VCaP (cell line): ENCODE results near the gene SCARB2.
A peak's percentile ranks its signal among the peaks of the same experiment; 100 is the strongest.

ENCODE experiments used
- H3K27ac ChIP-seq: fragments of 450-650 bp; 2 replicates; pipeline ENCODE4 v1.5.1; 2017
- TF ChIP-seq, protein P1 (sequence below): fragments of 450-650 bp; conservative IDR thresholded peaks from 2 replicates; pipeline ENCODE4 v1.5.1; 2017; ENCODE audit warnings: mild to moderate bottlenecking, moderate library complexity

The SCARB2 gene

DNA sequence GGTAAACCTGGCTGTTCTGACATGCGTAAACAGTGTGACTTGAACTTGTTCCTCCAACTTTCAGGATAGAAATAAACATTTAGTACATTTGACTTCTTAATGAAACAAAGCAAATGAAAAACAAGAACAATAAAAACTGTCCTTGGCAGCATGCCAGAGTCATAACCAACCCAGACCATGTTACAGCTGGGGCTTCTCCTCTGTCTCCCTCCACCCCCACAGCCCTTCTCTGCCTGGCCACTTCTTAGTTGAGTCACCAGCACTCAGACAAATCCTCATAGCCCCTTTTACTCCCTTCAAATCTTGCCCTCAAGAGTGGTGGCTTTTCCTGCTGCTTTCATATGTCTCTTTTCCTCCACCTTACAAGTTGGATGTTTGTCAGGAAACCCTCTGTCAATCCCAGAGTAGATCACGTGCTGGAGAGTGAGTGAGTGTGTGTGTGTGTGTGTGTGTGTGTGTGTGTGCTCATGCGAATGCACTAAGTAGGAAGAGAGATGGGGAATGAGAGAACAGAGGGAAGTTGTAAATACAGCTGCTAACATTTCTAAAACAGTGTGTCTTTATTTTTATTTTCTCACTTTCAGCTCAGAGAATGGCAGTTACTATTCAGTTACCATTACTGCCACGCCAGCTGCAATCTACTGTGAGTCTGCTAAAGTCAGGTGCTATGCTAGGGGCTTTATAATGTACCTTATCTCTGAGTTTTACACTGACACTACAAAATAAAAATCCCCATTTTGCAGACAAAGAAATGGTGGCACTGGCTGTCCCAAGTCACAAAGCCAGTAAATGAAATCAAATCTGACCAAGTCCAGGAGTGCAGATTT, 15.0 kb downstream of the SCARB2 start:
- peak overlapping the region; percentile 98 for H3K27ac ChIP-seq
- TF ChIP-seq, protein P1, sequence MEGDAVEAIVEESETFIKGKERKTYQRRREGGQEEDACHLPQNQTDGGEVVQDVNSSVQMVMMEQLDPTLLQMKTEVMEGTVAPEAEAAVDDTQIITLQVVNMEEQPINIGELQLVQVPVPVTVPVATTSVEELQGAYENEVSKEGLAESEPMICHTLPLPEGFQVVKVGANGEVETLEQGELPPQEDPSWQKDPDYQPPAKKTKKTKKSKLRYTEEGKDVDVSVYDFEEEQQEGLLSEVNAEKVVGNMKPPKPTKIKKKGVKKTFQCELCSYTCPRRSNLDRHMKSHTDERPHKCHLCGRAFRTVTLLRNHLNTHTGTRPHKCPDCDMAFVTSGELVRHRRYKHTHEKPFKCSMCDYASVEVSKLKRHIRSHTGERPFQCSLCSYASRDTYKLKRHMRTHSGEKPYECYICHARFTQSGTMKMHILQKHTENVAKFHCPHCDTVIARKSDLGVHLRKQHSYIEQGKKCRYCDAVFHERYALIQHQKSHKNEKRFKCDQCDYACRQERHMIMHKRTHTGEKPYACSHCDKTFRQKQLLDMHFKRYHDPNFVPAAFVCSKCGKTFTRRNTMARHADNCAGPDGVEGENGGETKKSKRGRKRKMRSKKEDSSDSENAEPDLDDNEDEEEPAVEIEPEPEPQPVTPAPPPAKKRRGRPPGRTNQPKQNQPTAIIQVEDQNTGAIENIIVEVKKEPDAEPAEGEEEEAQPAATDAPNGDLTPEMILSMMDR = no peak

DNA sequence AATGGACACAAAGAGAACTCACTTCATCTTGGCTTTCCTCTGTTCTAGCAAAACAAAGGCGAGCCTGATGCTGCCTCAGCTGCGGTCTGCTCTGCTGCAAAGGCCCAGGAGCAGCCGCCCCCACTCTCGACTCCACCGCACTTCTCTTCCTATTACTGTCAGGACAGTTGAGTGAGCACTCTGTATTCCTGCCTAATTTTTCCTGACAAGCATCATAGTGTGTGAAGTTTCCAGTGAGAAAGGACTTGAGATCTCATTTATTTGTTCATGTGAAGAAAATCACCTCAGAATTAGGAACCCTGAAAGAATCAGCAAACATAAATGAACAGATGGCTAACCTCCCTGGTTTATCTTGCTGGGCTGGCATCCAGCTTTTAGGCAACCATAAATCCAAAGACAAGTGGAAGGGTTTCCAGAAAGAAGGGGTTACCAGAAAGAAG, 15.6 kb downstream of the SCARB2 start:
- H3K27ac ChIP-seq = peak overlapping the region; percentile 98
- TF ChIP-seq, protein P1 = no peak

DNA sequence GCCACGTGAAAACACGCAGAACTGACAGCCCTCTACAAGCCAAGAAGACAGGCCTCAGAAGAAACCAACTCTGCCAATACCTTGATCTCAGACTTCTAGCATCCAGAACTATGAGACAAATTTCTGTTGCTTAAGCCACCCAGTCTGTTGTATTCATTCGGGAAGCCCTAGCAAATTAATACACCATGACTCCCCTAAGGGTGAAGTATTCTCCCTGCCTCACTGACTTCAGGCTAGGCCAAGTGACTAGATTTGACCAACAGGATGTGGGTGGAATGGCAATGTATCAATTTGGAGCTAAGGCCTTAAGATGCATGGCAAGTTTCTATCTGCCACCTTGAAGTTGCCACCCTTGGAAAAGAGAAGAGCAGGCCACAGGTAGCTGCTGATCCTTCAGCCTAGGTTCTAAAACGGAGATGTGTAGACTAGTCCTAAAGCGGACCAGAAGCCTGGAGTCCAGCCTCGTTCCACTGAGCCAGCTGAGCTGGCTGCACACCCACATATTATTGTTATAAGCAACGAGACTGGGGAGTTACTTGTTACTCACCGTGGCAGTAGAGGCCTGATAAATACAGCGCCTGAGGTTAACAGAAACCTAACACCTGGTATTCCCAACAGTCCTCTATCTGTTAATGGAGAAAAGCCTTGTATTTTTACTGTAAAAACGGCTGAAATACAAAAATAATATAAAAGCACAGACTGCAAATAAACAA, 16.4 kb downstream of the SCARB2 start:
- peak overlapping the region; percentile 98 for H3K27ac ChIP-seq
- TF ChIP-seq, protein P1 = no peak

DNA sequence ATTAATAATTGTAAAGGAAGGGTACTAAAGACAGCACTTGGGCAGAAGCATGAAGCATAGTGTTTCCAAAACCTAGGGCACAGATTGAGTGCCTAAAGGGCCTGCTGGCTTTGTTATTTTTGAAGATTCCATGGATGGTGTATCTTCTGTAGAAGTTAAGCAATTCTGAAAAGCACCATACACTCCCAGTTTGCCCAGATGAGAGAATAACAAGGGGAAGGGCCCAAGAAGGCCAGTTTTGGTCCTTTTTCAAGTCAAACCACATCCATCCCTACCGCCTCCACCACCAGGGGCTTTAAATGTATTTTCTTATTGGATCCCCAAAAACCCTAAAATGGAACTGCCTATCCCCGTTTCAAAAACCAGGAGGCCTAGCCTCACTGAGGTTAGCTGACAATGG, 17.2 kb downstream of the SCARB2 start:
- TF ChIP-seq, protein P1 = no peak

DNA sequence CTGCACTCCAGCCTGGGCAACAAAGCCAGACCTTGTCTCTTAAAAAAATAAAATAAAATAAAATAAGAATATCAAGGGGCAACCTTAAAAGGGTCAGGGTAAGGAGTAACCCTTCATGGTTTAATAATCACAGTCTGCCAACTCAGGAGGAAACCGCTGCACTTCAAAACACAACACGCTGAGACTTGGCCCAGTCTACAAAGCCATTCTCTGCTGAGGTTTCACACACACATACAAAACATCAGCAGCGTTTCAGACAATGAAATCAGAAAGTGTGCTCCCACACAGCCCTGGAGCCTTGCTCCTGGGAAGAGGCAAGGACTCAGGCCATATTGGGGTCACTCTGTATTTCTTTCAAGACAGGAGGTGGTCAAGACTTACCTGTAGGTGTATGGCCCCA, 18.3 kb downstream of the SCARB2 start:
- TF ChIP-seq, protein P1 = no peak
- peak overlapping the region; percentile 98 for H3K27ac ChIP-seq

More for the DNA sequence above, 17.2 kb downstream of the SCARB2 start:
- peak overlapping the region; percentile 98 for H3K27ac ChIP-seq

DNA sequence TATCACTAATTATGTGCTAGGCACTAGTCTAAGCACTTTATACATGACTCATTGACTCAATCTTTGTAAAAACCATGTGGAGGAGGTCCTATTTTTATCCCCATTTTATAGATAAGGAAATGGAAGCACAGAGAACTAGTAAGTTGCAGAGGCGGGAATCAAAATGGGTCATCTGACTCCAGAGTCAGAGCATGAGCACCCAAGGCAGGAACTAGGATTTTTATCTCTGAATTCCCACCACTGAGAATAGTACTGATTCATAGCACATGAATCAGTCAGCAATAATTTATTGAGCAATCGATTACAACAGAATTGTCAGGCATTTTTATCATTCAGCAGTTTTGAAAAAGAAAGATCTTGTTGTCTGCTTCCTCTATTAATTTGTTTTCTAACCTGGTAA, 19.3 kb downstream of the SCARB2 start:
- TF ChIP-seq, protein P1 = no peak
- peak overlapping the region; percentile 98 for H3K27ac ChIP-seq

DNA sequence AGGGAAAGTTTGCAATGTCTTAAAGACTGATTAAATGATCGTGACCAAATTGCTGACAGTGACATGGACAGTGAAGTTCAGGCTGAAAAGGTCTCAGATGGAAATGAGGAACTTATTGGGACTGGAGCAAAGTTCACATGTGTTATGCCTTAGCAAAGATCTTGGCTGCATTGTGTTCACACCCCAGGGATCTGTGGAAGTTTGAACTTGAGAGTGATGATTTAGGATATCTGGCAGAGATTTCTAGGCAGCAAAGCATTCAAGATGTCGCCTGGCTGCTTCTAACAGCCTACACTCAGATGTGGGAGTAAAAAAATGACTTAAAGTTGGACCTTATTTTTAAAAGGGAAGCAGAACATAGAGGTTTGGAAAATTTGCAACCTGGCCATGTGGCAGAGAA, 21.4 kb downstream of the SCARB2 start:
- H3K27ac ChIP-seq = no peak overlapping the region; the same call in 1 of the 2 replicates
- TF ChIP-seq, protein P1 = no peak
